HG02642 (cell line): ENCODE data around the gene KCTD8.

Experiments
- ATAC-seq: cut with Tn5 transposase; IDR thresholded peaks from one replicate; pipeline ENCODE4 v1.9.1; 2021; ENCODE audit warnings: mild to moderate bottlenecking; ENCODE audit not compliant: unreplicated experiment, poor library complexity

The KCTD8 gene

GRCh38 chr4:44342800-44343199 lies 105.8 kb downstream of the KCTD8 start:
- no peak for ATAC-seq

- ATAC-seq = no peak
Observed at GRCh38 chr4:44326741-44327140, 121.9 kb downstream of the KCTD8 start.

- ATAC-seq = no peak
Observed at GRCh38 chr4:44320833-44321232, 127.8 kb downstream of the KCTD8 start.

- no peak for ATAC-seq
Observed at GRCh38 chr4:44319129-44319528, 129.5 kb downstream of the KCTD8 start.

GRCh38 chr4:44313702-44314101 lies 134.9 kb downstream of the KCTD8 start:
- no peak for ATAC-seq

- ATAC-seq = no peak
Observed at GRCh38 chr4:44287505-44287904, 161.1 kb downstream of the KCTD8 start.

- ATAC-seq = no peak
Observed at GRCh38 chr4:44279469-44279868, 169.1 kb downstream of the KCTD8 start.

GRCh38 chr4:44279066-44279465 lies 169.5 kb downstream of the KCTD8 start:
- no peak for ATAC-seq

- no peak for ATAC-seq
Observed at GRCh38 chr4:44257461-44257860, 191.1 kb downstream of the KCTD8 start.

GRCh38 chr4:44256414-44256813 lies 192.2 kb downstream of the KCTD8 start:
- no peak for ATAC-seq

GRCh38 chr4:44237643-44238042 lies 211.0 kb downstream of the KCTD8 start:
- ATAC-seq = no peak

- ATAC-seq = no peak
Observed at GRCh38 chr4:44235897-44236296, 212.7 kb downstream of the KCTD8 start.

- ATAC-seq = no peak
Observed at GRCh38 chr4:44232262-44232661, 216.3 kb downstream of the KCTD8 start.

- no peak for ATAC-seq
Observed at GRCh38 chr4:44231006-44231405, 217.6 kb downstream of the KCTD8 start.

- ATAC-seq = no peak
Observed at GRCh38 chr4:44228326-44228725, 220.3 kb downstream of the KCTD8 start.

GRCh38 chr4:44221407-44221806 lies 227.2 kb downstream of the KCTD8 start:
- no peak for ATAC-seq

GRCh38 chr4:44210750-44211149 lies 237.9 kb downstream of the KCTD8 start:
- no peak for ATAC-seq

GRCh38 chr4:44196796-44197195 lies 251.8 kb downstream of the KCTD8 start:
- ATAC-seq = no peak

- no peak for ATAC-seq
Observed at GRCh38 chr4:44194365-44194764, 254.2 kb downstream of the KCTD8 start.

GRCh38 chr4:44186850-44187246 lies 261.8 kb downstream of the KCTD8 start:
- ATAC-seq = no peak

GRCh38 chr4:44186096-44186849 lies 262.3 kb downstream of the KCTD8 start:
- no peak for ATAC-seq
